ENCODE results near the gene RNF150. TPM values are rescaled to one million over a fixed set of nuclear protein-coding genes. Genes with fewer than 3 reads are reported as not detected.

The RNF150 gene
- total RNA-seq, 1 donor from 2014 or later = not detected

DNA sequence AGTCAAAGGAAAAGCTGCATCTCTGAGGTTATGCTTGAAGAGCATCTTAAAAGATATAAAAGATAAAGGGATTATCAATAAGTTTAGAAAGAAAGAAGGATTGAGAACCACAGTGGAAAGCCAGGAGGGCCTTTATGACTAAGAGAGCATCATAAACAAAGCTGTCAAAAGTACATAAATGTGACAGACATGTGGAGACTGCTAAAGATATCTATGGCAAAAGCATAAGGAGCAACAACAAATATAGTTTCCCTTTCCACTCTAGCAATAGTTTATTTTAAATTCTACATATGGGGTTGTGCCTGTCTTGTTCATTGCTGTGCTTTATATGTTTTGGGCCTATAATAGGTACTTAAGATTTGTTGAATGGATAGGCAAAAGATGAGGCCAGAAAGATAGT, 97.3 kb downstream of the RNF150 start:
- no peaks in the 10 kb centered on the region for H3K36me3 Mint-ChIP-seq (ENCODE audit: low read depth)
- TF ChIP-seq, protein P1, sequence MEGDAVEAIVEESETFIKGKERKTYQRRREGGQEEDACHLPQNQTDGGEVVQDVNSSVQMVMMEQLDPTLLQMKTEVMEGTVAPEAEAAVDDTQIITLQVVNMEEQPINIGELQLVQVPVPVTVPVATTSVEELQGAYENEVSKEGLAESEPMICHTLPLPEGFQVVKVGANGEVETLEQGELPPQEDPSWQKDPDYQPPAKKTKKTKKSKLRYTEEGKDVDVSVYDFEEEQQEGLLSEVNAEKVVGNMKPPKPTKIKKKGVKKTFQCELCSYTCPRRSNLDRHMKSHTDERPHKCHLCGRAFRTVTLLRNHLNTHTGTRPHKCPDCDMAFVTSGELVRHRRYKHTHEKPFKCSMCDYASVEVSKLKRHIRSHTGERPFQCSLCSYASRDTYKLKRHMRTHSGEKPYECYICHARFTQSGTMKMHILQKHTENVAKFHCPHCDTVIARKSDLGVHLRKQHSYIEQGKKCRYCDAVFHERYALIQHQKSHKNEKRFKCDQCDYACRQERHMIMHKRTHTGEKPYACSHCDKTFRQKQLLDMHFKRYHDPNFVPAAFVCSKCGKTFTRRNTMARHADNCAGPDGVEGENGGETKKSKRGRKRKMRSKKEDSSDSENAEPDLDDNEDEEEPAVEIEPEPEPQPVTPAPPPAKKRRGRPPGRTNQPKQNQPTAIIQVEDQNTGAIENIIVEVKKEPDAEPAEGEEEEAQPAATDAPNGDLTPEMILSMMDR (IDR thresholded peaks at IDR 0.05) = no peak
- CTCF ChIA-PET = no interaction called here
- H3K27ac Mint-ChIP-seq = no peak overlapping the region
- DNase-seq (no peak), ATAC-seq (ENCODE audit: low read depth) (no peak)
- no peak overlapping the region for H3K4me3 Mint-ChIP-seq
- H3K27me3 Mint-ChIP-seq = no peaks in the 10 kb centered on the region
- H3K4me1 Mint-ChIP-seq = no peaks in the 10 kb centered on the region
- H3K9me3 Mint-ChIP-seq = no peaks in the 10 kb centered on the region
- POLR2A ChIA-PET = no interaction called here
- intact Hi-C loops (cut with micrococcal nuclease) = no loop called here

GRCh38 chr4:141028024-141028529, 105.2 kb downstream of the RNF150 start:
- no peaks in the 10 kb centered on the region for H3K4me1 Mint-ChIP-seq
- H3K27me3 Mint-ChIP-seq = no peaks in the 10 kb centered on the region
- H3K27ac Mint-ChIP-seq = no peak overlapping the region
- no peaks in the 10 kb centered on the region for H3K36me3 Mint-ChIP-seq (ENCODE audit: low read depth)
- CTCF ChIA-PET = no interaction called here
- DNase-seq (no peak), ATAC-seq (ENCODE audit: low read depth) (no peak)
- TF ChIP-seq, protein P1 (IDR thresholded peaks at IDR 0.05) = no peak
- intact Hi-C loops (cut with micrococcal nuclease) = no loop called here
- POLR2A ChIA-PET = no interaction called here
- no peak overlapping the region for H3K4me3 Mint-ChIP-seq
- no peaks in the 10 kb centered on the region for H3K9me3 Mint-ChIP-seq

GRCh38 chr4:141027421-141027820, 105.8 kb downstream of the RNF150 start:
- no peak for ATAC-seq (ENCODE audit: low read depth)
- ChIA-PET CTCF (no interaction called here), POLR2A (no interaction called here)
- no peaks in the 10 kb centered on the region for H3K27me3 Mint-ChIP-seq
- TF ChIP-seq, protein P1 (IDR thresholded peaks at IDR 0.05) = no peak
- intact Hi-C loops (cut with micrococcal nuclease) = no loop called here
- H3K4me1 Mint-ChIP-seq = no peaks in the 10 kb centered on the region
- H3K9me3 Mint-ChIP-seq = no peaks in the 10 kb centered on the region
- no peaks in the 10 kb centered on the region for H3K36me3 Mint-ChIP-seq (ENCODE audit: low read depth)
- no peak overlapping the region for H3K27ac Mint-ChIP-seq
- no peak overlapping the region for H3K4me3 Mint-ChIP-seq
- no peak for DNase-seq

GRCh38 chr4:141026900-141027299, 106.4 kb downstream of the RNF150 start:
- intact Hi-C loops (cut with micrococcal nuclease) = no loop called here
- H3K36me3 Mint-ChIP-seq (ENCODE audit: low read depth) = no peaks in the 10 kb centered on the region
- H3K27ac Mint-ChIP-seq = no peak overlapping the region
- H3K4me1 Mint-ChIP-seq = no peaks in the 10 kb centered on the region
- TF ChIP-seq, protein P1 (IDR thresholded peaks at IDR 0.05) = no peak
- ATAC-seq (ENCODE audit: low read depth) (no peak), DNase-seq (no peak)
- POLR2A ChIA-PET = no interaction called here
- no peak overlapping the region for H3K4me3 Mint-ChIP-seq
- no peaks in the 10 kb centered on the region for H3K9me3 Mint-ChIP-seq
- no peaks in the 10 kb centered on the region for H3K27me3 Mint-ChIP-seq
- CTCF ChIA-PET = no interaction called here

GRCh38 chr4:141023051-141023450, 110.2 kb downstream of the RNF150 start:
- no peak for ATAC-seq (ENCODE audit: low read depth)
- DNase-seq = no peak
- H3K4me3 Mint-ChIP-seq = no peak overlapping the region
- intact Hi-C loops (cut with micrococcal nuclease) = no loop called here
- no peaks in the 10 kb centered on the region for H3K4me1 Mint-ChIP-seq
- H3K36me3 Mint-ChIP-seq (ENCODE audit: low read depth) = no peaks in the 10 kb centered on the region
- H3K27me3 Mint-ChIP-seq = peaks cover 7% of the 10 kb centered on the region
- TF ChIP-seq, protein P1 (IDR thresholded peaks at IDR 0.05) = no peak
- ChIA-PET CTCF (no interaction called here), POLR2A (no interaction called here)
- no peaks in the 10 kb centered on the region for H3K9me3 Mint-ChIP-seq
- H3K27ac Mint-ChIP-seq = no peak overlapping the region

All from activated B cell treated with CpG ODN at 0.5 μM for 24 hours (primary cell).